ENCODE measurements around the gene NFATC2IP. TPM values are rescaled to one million over a fixed set of nuclear protein-coding genes. Genes with fewer than 3 reads are reported as not detected.

The NFATC2IP gene
- total and polyA plus RNA-seq, 2 of the 4 experiments (the other 2 are of a cell fraction), result 10.0 to 29.1 TPM

GRCh38 chr16:28925386-28926228 is 25.1 kb upstream of the NFATC2IP start:
- Histone ChIP-seq H3K56ac (ENCODE audit: extremely low read depth, insufficient read depth, low read length) (peak overlapping the region; percentile 60), H3K27ac (ENCODE audit: insufficient read depth, low read length) (peak overlapping the region; percentile 96), H3K27me3 (ENCODE audit: control insufficient read depth, insufficient read depth, low read length) (no peaks in the 10 kb centered on the region), H3K23ac (ENCODE audit: low read depth, low read length) (peak overlapping the region; percentile 96), H3K9ac (ENCODE audit: low read depth, low read length) (peak overlapping the region; percentile 95), H4K20me1 (ENCODE audit: insufficient read depth, low read length) (peaks cover 9% of the 10 kb centered on the region; the same call in 1 of the 2 replicates), H3K4me3 (ENCODE audit: insufficient read depth, low read depth, low read length) (peak overlapping the region; percentile 98), H3K4me1 (ENCODE audit: control insufficient read depth, insufficient read depth, low read length) (peaks cover 2% of the 10 kb centered on the region; the same call in 1 of the 2 replicates), H3K36me3 (ENCODE audit: control insufficient read depth, insufficient read depth, low read length) (peaks cover 3% of the 10 kb centered on the region; the same call in 1 of the 2 replicates), H3K9me3 (ENCODE audit: control insufficient read depth, insufficient read depth, low read length) (no peaks in the 10 kb centered on the region), H3K4me2 (ENCODE audit: low read depth, low read length) (peak overlapping the region; percentile 83), H3K4ac (ENCODE audit: low read depth, low read length) (peak overlapping the region; percentile 96), H3K18ac (ENCODE audit: low read depth, low read length) (peak overlapping the region; percentile 77), H2AFZ (replicated peaks; ENCODE audit: low read length, poor library complexity) (peak overlapping the region; percentile 97), H4K8ac (ENCODE audit: low read depth in 2 of 2, low read length in 2 of 2) (peak overlapping the region; percentile 70 to 99), H2BK5ac (ENCODE audit: low read depth, low read length, poor library complexity, severe bottlenecking) (peak overlapping the region; percentile 92), H4K91ac (ENCODE audit: insufficient read depth, low read depth, low read length) (peak overlapping the region; percentile 67), H2BK15ac (ENCODE audit: low read depth, low read length) (peak overlapping the region; percentile 17; the same call in 1 of the 3 replicates), H2AK9ac (replicated peaks; ENCODE audit: low read depth, low read length, poor library complexity) (peak overlapping the region; percentile 94), H4K5ac (ENCODE audit: low read depth, low read length) (peak overlapping the region; percentile 78), H3K14ac (replicated peaks; ENCODE audit: low read depth, low read length) (peak overlapping the region; percentile 97), H2AK5ac (ENCODE audit: low read depth, low read length) (peak overlapping the region; percentile 90), H3K79me1 (ENCODE audit: low read depth in 1 of 2, low read length in 2 of 2) (peaks cover 0 to 13% of the 10 kb centered on the region in 2 experiments; a peak in 3 of 4 replicates), H3K9me1 (ENCODE audit: insufficient read depth, low read length) (peaks cover 7% of the 10 kb centered on the region), H2BK20ac (ENCODE audit: low read depth, low read length) (no peak overlapping the region), H2BK120ac (ENCODE audit: low read depth, low read length) (peak overlapping the region; percentile 71)
- intact Hi-C loops (cut with micrococcal nuclease) (loop anchor here (2.0 to 5.0 kb wide), 2 partner anchors 19 to 63 kb away; partner anchors contain the start of gene SH2B1), in situ Hi-C loops (cut with MboI; ENCODE audit: low sequenced_read_pairs) (no loop called here), dilution Hi-C loops (cut with HindIII; ENCODE audit: low sequenced_read_pairs, unreplicated experiment) (no loop called here)
- 1% methylated on average over 22 of the region's 48 CpGs; no CpG with 5 or more reads in 1 of the 2 experiments for WGBS, 2 experiments (ENCODE audit: extremely low coverage in 2 of 2, insufficient read length in 1 of 2)
- DNase-seq (peak; percentile 68), ATAC-seq (ENCODE audit: low read depth) (peak; percentile 69)
- no TSS peak for BruUV-seq (replicated peaks)
- TF ChIP-seq POLR2A (IDR thresholded peaks at IDR 0.05; ENCODE audit: low read depth, low read length) (peak; percentile 67; the same call in 1 of the 2 replicates), FOS (IDR thresholded peaks at IDR 0.05; ENCODE audit: low read depth, low read length) (no peak), BHLHE40 (IDR thresholded peaks at IDR 0.05; ENCODE audit: low read depth, low read length) (no peak), MAZ (IDR thresholded peaks at IDR 0.05; ENCODE audit: borderline replicate concordance, low read depth, low read length) (peak; percentile 32; the same call in 1 of the 2 replicates), NFE2L2 (IDR thresholded peaks at IDR 0.05; ENCODE audit: low read depth, low read length) (no peak), RCOR1 (IDR thresholded peaks at IDR 0.05; ENCODE audit: insufficient replicate concordance, low read length) (no peak), RAD21 (IDR thresholded peaks at IDR 0.05; ENCODE audit: low read length) (no peak), MXI1 (IDR thresholded peaks at IDR 0.05; ENCODE audit: borderline replicate concordance, low read depth, low read length) (no peak), MAFK (IDR thresholded peaks at IDR 0.05; ENCODE audit: low read depth, low read length) (peak; percentile 1; the same call in 1 of the 2 replicates), ELK1 (IDR thresholded peaks at IDR 0.05; ENCODE audit: borderline replicate concordance, low read depth, low read length) (no peak), SMC3 (IDR thresholded peaks at IDR 0.05; ENCODE audit: low read depth, low read length) (no peak), CHD1 (IDR thresholded peaks at IDR 0.05; ENCODE audit: low read depth, low read length) (no peak), CEBPB (IDR thresholded peaks at IDR 0.05; ENCODE audit: low read depth, low read length) (no peak)
- TF ChIP-seq, protein P1, sequence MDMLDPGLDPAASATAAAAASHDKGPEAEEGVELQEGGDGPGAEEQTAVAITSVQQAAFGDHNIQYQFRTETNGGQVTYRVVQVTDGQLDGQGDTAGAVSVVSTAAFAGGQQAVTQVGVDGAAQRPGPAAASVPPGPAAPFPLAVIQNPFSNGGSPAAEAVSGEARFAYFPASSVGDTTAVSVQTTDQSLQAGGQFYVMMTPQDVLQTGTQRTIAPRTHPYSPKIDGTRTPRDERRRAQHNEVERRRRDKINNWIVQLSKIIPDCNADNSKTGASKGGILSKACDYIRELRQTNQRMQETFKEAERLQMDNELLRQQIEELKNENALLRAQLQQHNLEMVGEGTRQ (IDR thresholded peaks at IDR 0.05; ENCODE audit: low read depth, low read length), result no peak
- CTCF ChIA-PET, result interaction anchor here (1.1 kb wide), 1 partner anchor 20 kb away, joined by 5 read pairs; no protein-coding TSS in a partner anchor
- POLR2A ChIA-PET (ENCODE audit: unreplicated experiment), result interaction anchor here (1.0 kb wide), 1 partner anchor 14 kb away, joined by 4 read pairs; no protein-coding TSS in a partner anchor
